Measurements from ENCODE around the gene OLFM4.

OLFM4 gene

GRCh38 chr13:52991344-52992020, 37.1 kb upstream of the OLFM4 start:
- Histone ChIP-seq H3K27me3 (no peaks in the 10 kb centered on the region), H3K36me3 (no peaks in the 10 kb centered on the region), H3K4me3 (ENCODE audit: low read depth in 1 of 2, low read length in 1 of 2) (no peak overlapping the region), H3K4me1 (ENCODE audit: control insufficient read depth in 1 of 2, insufficient read depth in 1 of 2, low read depth in 1 of 2, low read length in 1 of 2) (peaks cover 0 to 7% of the 10 kb centered on the region in 2 experiments), H3K27ac (no peak overlapping the region), H3K9me3 (no peaks in the 10 kb centered on the region)
- no peak for TF ChIP-seq CTCF (IDR thresholded peaks at IDR 0.05)

- H3K9me3 ChIP-seq: no peaks in the 10 kb centered on the region
- no peak for TF ChIP-seq CTCF (IDR thresholded peaks at IDR 0.05)
- H3K27me3 ChIP-seq: no peaks in the 10 kb centered on the region
- H3K4me3 ChIP-seq (ENCODE audit: low read depth in 1 of 2, low read length in 1 of 2): no peak overlapping the region
- H3K4me1 ChIP-seq (ENCODE audit: control insufficient read depth in 1 of 2, insufficient read depth in 1 of 2, low read depth in 1 of 2, low read length in 1 of 2): peaks cover 0 to 7% of the 10 kb centered on the region in 2 experiments
- no peak overlapping the region for H3K27ac ChIP-seq
- H3K36me3 ChIP-seq: no peaks in the 10 kb centered on the region
Observed at GRCh38 chr13:52992110-52992509, 36.5 kb upstream of the OLFM4 start.

DNA sequence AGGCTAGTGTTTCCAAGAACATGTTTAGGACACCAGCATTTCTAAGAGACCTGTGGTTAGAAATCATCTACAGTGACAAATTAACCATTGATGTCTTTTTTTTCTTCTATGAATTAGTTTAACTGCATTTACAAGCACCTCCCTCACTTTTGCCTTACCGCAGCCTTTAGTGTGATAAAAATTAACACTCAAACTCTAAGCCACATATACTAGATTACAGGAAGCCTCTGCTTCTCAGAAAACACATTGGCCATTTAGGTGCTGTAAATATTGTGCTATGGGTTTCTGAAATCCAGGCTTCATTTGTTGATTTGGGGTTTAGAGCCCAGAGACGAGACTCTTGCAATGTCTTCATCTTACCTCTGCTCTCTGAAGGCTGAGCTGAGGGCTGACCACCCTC, 34.6 kb upstream of the OLFM4 start:
- Histone ChIP-seq H3K4me1 (ENCODE audit: control insufficient read depth in 1 of 2, insufficient read depth in 1 of 2, low read depth in 1 of 2, low read length in 1 of 2) (peaks cover 11% of the 10 kb centered on the region in 2 experiments), H3K4me3 (ENCODE audit: low read depth in 1 of 2, low read length in 1 of 2) (no peak overlapping the region), H3K9me3 (no peaks in the 10 kb centered on the region), H3K36me3 (no peaks in the 10 kb centered on the region), H3K27me3 (no peaks in the 10 kb centered on the region), H3K27ac (no peak overlapping the region)
- TF ChIP-seq CTCF (IDR thresholded peaks at IDR 0.05): no peak

DNA sequence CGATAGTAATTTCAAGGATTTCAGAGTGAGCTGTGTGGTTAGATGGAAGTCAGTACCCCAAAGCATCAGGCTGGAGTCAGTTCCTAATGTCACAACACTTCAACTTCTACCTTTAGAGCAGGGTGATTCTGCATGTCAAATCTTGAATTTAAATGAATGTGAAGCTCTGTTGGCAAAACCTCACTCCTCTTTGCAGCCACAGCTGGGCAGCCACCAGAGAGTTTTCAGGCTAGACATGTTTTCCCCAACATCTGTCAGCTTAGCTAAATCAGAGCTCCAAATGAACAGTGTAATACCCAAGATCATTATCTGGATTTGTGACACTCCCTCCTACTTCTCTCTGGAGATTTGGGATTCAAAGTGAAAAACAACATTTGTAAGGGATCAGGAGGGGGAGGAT, 33.7 kb upstream of the OLFM4 start:
- no peak for TF ChIP-seq CTCF (IDR thresholded peaks at IDR 0.05)
- Histone ChIP-seq H3K9me3 (no peaks in the 10 kb centered on the region), H3K27ac (no peak overlapping the region), H3K27me3 (no peaks in the 10 kb centered on the region), H3K4me1 (ENCODE audit: control insufficient read depth in 1 of 2, insufficient read depth in 1 of 2, low read depth in 1 of 2, low read length in 1 of 2) (peaks cover 19% of the 10 kb centered on the region in 2 experiments), H3K36me3 (no peaks in the 10 kb centered on the region), H3K4me3 (ENCODE audit: low read depth in 1 of 2, low read length in 1 of 2) (no peak overlapping the region)

DNA sequence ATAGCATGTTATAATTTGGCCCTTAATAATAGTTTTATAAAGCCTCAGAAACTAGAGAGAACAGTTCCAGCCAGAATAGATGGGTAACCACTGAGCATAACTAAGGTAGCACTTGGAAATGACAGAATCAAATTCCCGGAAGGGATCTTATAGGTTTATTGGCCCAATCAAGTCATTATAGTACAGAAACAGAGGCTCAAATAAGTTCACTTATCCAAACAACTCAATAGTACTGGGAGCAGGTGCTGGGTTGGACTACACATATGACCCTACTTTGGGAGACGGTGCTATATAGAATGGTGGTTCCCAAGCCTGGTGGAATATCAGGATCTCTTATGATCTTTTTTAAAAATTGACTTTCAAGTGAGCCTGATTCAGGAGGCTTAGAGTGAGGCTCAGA, 32.7 kb upstream of the OLFM4 start:
- Histone ChIP-seq H3K36me3 (no peaks in the 10 kb centered on the region), H3K27ac (no peak overlapping the region), H3K27me3 (no peaks in the 10 kb centered on the region), H3K9me3 (no peaks in the 10 kb centered on the region), H3K4me3 (ENCODE audit: low read depth in 1 of 2, low read length in 1 of 2) (no peak overlapping the region), H3K4me1 (ENCODE audit: control insufficient read depth in 1 of 2, insufficient read depth in 1 of 2, low read depth in 1 of 2, low read length in 1 of 2) (peaks cover 29 to 30% of the 10 kb centered on the region in 2 experiments)
- TF ChIP-seq CTCF (IDR thresholded peaks at IDR 0.05): no peak

All from neutrophil (primary cell).